Spleen (tissue), 11 donors: Measurements from ENCODE around the gene NEXMIF. TPM values are rescaled to one million over a fixed set of nuclear protein-coding genes. Genes with fewer than 3 reads are reported as not detected.
"Not testable (repeated sequence)": the region's sequence is repeated elsewhere in the genome, so short reads cannot be mapped to it uniquely, and the experiment has no call there.

Experiments used
- DNase-seq: peaks from one replicate; pipeline ENCODE4 v3.0.0-alpha.2; 2020
- H3K27ac ChIP-seq, 8 donors: fragments of 200-600 bp; sonication (generic) in 7 of 8; 1 replicate in 4 of 8; 2 replicates in 4 of 8; pipeline versions ENCODE4 v1.5.0 to v1.8.0; 2016 to 2021; ENCODE audit warnings: inconsistent platforms in 4 of 8, mild to moderate bottlenecking in 4 of 8, moderate library complexity in 1 of 8
- H3K27me3 ChIP-seq, 7 donors: fragments of 200-600 bp; sonication (generic) in 6 of 7; replicated peaks in 1 of 7; 1 replicate in 4 of 7; 2 replicates in 3 of 7; pipeline versions ENCODE4 v1.5.0 to v1.8.0; 2016 to 2021; ENCODE audit warnings: inconsistent platforms in 3 of 7, mild to moderate bottlenecking in 1 of 7
- H3K36me3 ChIP-seq, 6 donors: fragments of 200-600 bp; sonication (generic) in 5 of 6; 1 replicate in 4 of 6; 2 replicates in 2 of 6; pipeline versions ENCODE4 v1.5.0 to v1.8.0; 2016 to 2021; ENCODE audit warnings: inconsistent platforms in 2 of 6
- H3K4me1 ChIP-seq, 6 donors: fragments of 200-600 bp; sonication (generic) in 5 of 6; 1 replicate in 3 of 6; 2 replicates in 3 of 6; pipeline versions ENCODE4 v1.5.0 to v1.8.0; 2016 to 2021; ENCODE audit warnings: inconsistent platforms in 3 of 6
- H3K4me3 ChIP-seq, 8 donors: fragments of 200-600 bp; sonication (generic) in 7 of 8; 1 replicate in 4 of 8; 2 replicates in 4 of 8; pipeline versions ENCODE4 v1.5.0 to v1.8.0; 2016 to 2021; ENCODE audit warnings: inconsistent platforms in 4 of 8, mild to moderate bottlenecking in 4 of 8, moderate library complexity in 2 of 8
- H3K9me3 ChIP-seq, 8 donors: fragments of 200-600 bp; sonication (generic) in 7 of 8; 1 replicate in 4 of 8; 2 replicates in 4 of 8; pipeline versions ENCODE4 v1.5.0 to v1.8.0; 2016 to 2021; ENCODE audit warnings: inconsistent platforms in 4 of 8
- CTCF ChIP-seq, 11 experiments: fragments of 200-600 bp in 7 of 11; fragments of 450-650 bp in 4 of 11; sonication (generic) in 4 of 11; IDR thresholded peaks in 8 of 11; conservative IDR thresholded peaks in 3 of 11; 1 replicate in 7 of 11; 2 replicates in 4 of 11; pipeline versions ENCODE4 v1.4.0 to v1.8.0; 2016 to 2021; ENCODE audit warnings: antibody characterized with exemption in 11 of 11, inconsistent platforms in 4 of 11, mild to moderate bottlenecking in 1 of 11
- POLR2A ChIP-seq, 3 donors: fragments of 450-650 bp; IDR thresholded peaks; one replicate each; pipeline ENCODE4 v1.5.1; 2017; ENCODE audit warnings: antibody characterized with exemption in 3 of 3, mild to moderate bottlenecking in 1 of 3
- POLR2AphosphoS5 ChIP-seq, 3 donors: sonication (generic); formaldehyde crosslinking; IDR thresholded peaks; one replicate each; pipeline ENCODE4 v1.5.1; 2017; ENCODE audit warnings: antibody characterized with exemption in 3 of 3
- WGBS, 5 donors: extraction: QIAGEN DNeasy Blood & Tissue Kit in 3 of 5; methylation state at CpG; one replicate each; pipeline versions ENCODE4 v1.1.5 to v1.1.7; 2013 to 2018; 5-methylcytosine and 5-hydroxymethylcytosine counted together
- intact Hi-C: fragments of 100-400 bp; cut with DNase I; formaldehyde crosslinking; loops from one replicate; pipeline ENCODE4 v1.15.0; 2023; ENCODE audit warnings: low total_unique reads
- polyA plus RNA-seq, 3 donors: library from polyadenylated mRNA; stranded (reverse); fragments of 200-250 nt; gene quantifications; one replicate each; pipeline ENCODE4 v1.2.1, GENCODE V29; 2013
- total RNA-seq, 7 donors: library from RNA; depleted of rRNA in 3 of 7; stranded (reverse); fragments of >200 nt in 3 of 7; fragmentation: NEBNext Ultra II Directional in 4 of 7; extraction: Animal tissue kit (Norgen Biotek cat#: 25700) in 4 of 7; gene quantifications; one replicate each; pipeline versions ENCODE4 v1.1.0 to v1.2.1, GENCODE V29; 2016 to 2021
- donor health status: healthy with polysubstance abuse.
- donor health status: DM: no; HTN: no; CAD: no; lungs with moderate emphysema.
- donor health status: DM: no; HTN: no; CAD: no.
- donor health status: Bipolar disorder and iron deficiency.
- donor health status: healthy.
- donor health status: DM: no; HTN: no; CAD: no.
- donor health status: DM: yes; HTN: yes; CAD: no.

The NEXMIF gene
- total and polyA plus RNA-seq, 10 donors = 0.05 to 1.3 (median 0.86) TPM

GRCh38 chrX:74906417-74906816 lies 18.8 kb downstream of the NEXMIF start:
- DNase-seq = no peak
- H3K36me3 ChIP-seq = no peaks in the 10 kb centered on the region
- no peaks in the 10 kb centered on the region for H3K27me3 ChIP-seq
- TF ChIP-seq POLR2AphosphoS5 (IDR thresholded peaks at IDR 0.05) = no peak
- no peak for TF ChIP-seq POLR2A (IDR thresholded peaks at IDR 0.05)
- TF ChIP-seq CTCF (IDR thresholded peaks at IDR 0.05 in 8 of 11, conservative IDR thresholded peaks at IDR 0.05 in 3 of 11) = no peak
- no peaks in the 10 kb centered on the region for H3K9me3 ChIP-seq
- no peaks in the 10 kb centered on the region for H3K4me1 ChIP-seq
- WGBS, 5 donors = 72 to 95% (median 79%) methylated on average over 3 of the region's 3 CpGs
- intact Hi-C loops = no loop called here
- no peak overlapping the region for H3K4me3 ChIP-seq
- no peak overlapping the region for H3K27ac ChIP-seq

- H3K27me3 ChIP-seq = no peaks in the 10 kb centered on the region
- H3K4me3 ChIP-seq = no peak overlapping the region
- TF ChIP-seq POLR2A (IDR thresholded peaks at IDR 0.05) = no peak
- no peak for TF ChIP-seq POLR2AphosphoS5 (IDR thresholded peaks at IDR 0.05)
- TF ChIP-seq CTCF (IDR thresholded peaks at IDR 0.05 in 8 of 11, conservative IDR thresholded peaks at IDR 0.05 in 3 of 11) = no peak
- H3K4me1 ChIP-seq = no peaks in the 10 kb centered on the region
- WGBS, 5 donors = 3 to 43% (median 33%) methylated on average over 1 to 2 of the region's 2 CpGs
- no peak overlapping the region for H3K27ac ChIP-seq
- DNase-seq = no peak
- no peaks in the 10 kb centered on the region for H3K9me3 ChIP-seq
- H3K36me3 ChIP-seq = no peaks in the 10 kb centered on the region
- intact Hi-C loops = no loop called here
Measured at GRCh38 chrX:74902806-74903205, 22.4 kb downstream of the NEXMIF start.

- Histone ChIP-seq H3K36me3 (no peaks in the 10 kb centered on the region), H3K27me3 (no peaks in the 10 kb centered on the region), H3K4me1 (no peaks in the 10 kb centered on the region), H3K9me3 (no peaks in the 10 kb centered on the region), H3K4me3 (no peak overlapping the region), H3K27ac (no peak overlapping the region)
- intact Hi-C loops = no loop called here
- WGBS, 5 donors = 69 to 91% (median 86%) methylated on average over 3 of the region's 3 CpGs
- no peak for DNase-seq
- no peak for TF ChIP-seq POLR2A (IDR thresholded peaks at IDR 0.05)
- no peak for TF ChIP-seq CTCF (IDR thresholded peaks at IDR 0.05 in 8 of 11, conservative IDR thresholded peaks at IDR 0.05 in 3 of 11)
Measured at GRCh38 chrX:74892561-74892960, 32.7 kb downstream of the NEXMIF start.

GRCh38 chrX:74890676-74891430 lies 34.4 kb downstream of the NEXMIF start:
- Histone ChIP-seq H3K9me3 (no peaks in the 10 kb centered on the region), H3K4me3 (no peak overlapping the region), H3K27ac (no peak overlapping the region), H3K36me3 (no peaks in the 10 kb centered on the region), H3K27me3 (no peaks in the 10 kb centered on the region), H3K4me1 (no peaks in the 10 kb centered on the region)
- DNase-seq = no peak
- intact Hi-C loops = no loop called here
- WGBS, 5 donors = 46 to 57% (median 48%) methylated on average over 4 of the region's 4 CpGs
- TF ChIP-seq POLR2AphosphoS5 (IDR thresholded peaks at IDR 0.05) (no peak), POLR2A (IDR thresholded peaks at IDR 0.05) (no peak), CTCF (IDR thresholded peaks at IDR 0.05 in 8 of 11, conservative IDR thresholded peaks at IDR 0.05 in 3 of 11) (no peak)

GRCh38 chrX:74882383-74882782 lies 42.9 kb downstream of the NEXMIF start:
- H3K4me3 ChIP-seq, H3K9me3 ChIP-seq, H3K36me3 ChIP-seq, H3K27me3 ChIP-seq, H3K4me1 ChIP-seq, intact Hi-C loops, H3K27ac ChIP-seq: not testable (repeated sequence)
- DNase-seq = peak; percentile 52
- WGBS, 5 donors = 84 to 92% (median 87%) methylated on average over 3 to 9 of the region's 9 CpGs
